Nephron (organoid): Measurements from ENCODE around the gene IRAK1.

Source experiments
- H3K27ac Mint-ChIP-seq, 3 experiments: 2 replicates each; pipeline ENCODE4 v1.8.0; 2020; ENCODE audit warnings: mixed read lengths in 3 of 3, mild to moderate bottlenecking in 2 of 3, moderate library complexity in 1 of 3
- H3K27me3 Mint-ChIP-seq: 2 replicates; pipeline ENCODE4 v1.8.0; 2021; ENCODE audit warnings: low read depth, mild to moderate bottlenecking, moderate library complexity, mixed read lengths
- H3K36me3 Mint-ChIP-seq: 2 replicates; pipeline ENCODE4 v1.8.0; 2020; ENCODE audit warnings: low read depth, mixed read lengths
- H3K4me1 Mint-ChIP-seq: 2 replicates; pipeline ENCODE4 v1.8.0; 2020; ENCODE audit warnings: mixed read lengths
- H3K4me3 Mint-ChIP-seq, 3 experiments: 2 replicates each; pipeline ENCODE4 v1.8.0; 2020; ENCODE audit warnings: mild to moderate bottlenecking in 3 of 3, mixed read lengths in 3 of 3, moderate library complexity in 2 of 3
- H3K9me3 Mint-ChIP-seq: 2 replicates; pipeline ENCODE4 v1.8.0; 2020; ENCODE audit warnings: mixed read lengths
- TF ChIP-seq, protein P1 (sequence below), 3 experiments: fragments of 200-600 bp; sonication (generic); IDR thresholded peaks; one replicate each; pipeline ENCODE4 v1.5.0; 2021; ENCODE audit warnings: antibody characterized with exemption in 3 of 3; ENCODE audit not compliant: unreplicated experiment in 3 of 3

IRAK1 gene

DNA sequence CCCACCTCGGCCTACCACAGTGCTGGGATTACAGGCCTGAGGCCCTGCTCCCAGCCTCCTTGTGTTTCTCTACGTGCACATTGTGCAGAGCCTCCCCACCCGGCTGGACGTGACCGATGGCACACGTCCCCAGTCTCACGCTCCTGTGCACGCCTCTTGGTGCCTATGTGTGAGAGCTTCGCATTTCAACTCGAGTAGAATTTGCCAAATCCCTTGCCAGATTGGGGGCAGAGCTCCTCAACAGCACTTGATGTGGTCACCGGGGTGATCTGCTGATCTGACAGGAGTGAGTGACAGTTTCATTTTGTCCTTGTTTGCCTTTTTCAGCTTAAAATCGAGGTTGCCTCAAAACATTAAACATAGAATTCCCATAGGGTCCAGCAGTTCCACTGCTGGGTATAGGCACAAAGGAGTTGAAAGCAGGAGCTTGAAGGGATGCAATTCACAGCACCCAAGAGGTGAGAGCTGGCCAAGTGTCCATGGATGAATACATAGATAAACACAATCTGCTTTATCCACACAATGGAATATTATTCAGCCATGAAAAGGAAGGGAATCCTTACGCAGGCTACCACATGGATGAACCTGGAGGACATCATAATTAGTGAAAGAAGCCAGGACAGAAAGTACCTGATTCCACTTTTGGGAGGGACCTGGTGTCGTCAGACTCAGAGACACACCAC, 29.6 kb downstream of the IRAK1 start:
- TF ChIP-seq, protein P1, sequence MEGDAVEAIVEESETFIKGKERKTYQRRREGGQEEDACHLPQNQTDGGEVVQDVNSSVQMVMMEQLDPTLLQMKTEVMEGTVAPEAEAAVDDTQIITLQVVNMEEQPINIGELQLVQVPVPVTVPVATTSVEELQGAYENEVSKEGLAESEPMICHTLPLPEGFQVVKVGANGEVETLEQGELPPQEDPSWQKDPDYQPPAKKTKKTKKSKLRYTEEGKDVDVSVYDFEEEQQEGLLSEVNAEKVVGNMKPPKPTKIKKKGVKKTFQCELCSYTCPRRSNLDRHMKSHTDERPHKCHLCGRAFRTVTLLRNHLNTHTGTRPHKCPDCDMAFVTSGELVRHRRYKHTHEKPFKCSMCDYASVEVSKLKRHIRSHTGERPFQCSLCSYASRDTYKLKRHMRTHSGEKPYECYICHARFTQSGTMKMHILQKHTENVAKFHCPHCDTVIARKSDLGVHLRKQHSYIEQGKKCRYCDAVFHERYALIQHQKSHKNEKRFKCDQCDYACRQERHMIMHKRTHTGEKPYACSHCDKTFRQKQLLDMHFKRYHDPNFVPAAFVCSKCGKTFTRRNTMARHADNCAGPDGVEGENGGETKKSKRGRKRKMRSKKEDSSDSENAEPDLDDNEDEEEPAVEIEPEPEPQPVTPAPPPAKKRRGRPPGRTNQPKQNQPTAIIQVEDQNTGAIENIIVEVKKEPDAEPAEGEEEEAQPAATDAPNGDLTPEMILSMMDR (IDR thresholded peaks at IDR 0.05; ENCODE audit: unreplicated experiment in 3 of 3), result no peak
- no peak overlapping the region for H3K4me3 Mint-ChIP-seq
- no peaks in the 10 kb centered on the region for H3K36me3 Mint-ChIP-seq
- H3K27me3 Mint-ChIP-seq, result no peaks in the 10 kb centered on the region
- H3K9me3 Mint-ChIP-seq, result peaks cover 5% of the 10 kb centered on the region
- H3K27ac Mint-ChIP-seq, result no peak overlapping the region
- no peaks in the 10 kb centered on the region for H3K4me1 Mint-ChIP-seq

DNA sequence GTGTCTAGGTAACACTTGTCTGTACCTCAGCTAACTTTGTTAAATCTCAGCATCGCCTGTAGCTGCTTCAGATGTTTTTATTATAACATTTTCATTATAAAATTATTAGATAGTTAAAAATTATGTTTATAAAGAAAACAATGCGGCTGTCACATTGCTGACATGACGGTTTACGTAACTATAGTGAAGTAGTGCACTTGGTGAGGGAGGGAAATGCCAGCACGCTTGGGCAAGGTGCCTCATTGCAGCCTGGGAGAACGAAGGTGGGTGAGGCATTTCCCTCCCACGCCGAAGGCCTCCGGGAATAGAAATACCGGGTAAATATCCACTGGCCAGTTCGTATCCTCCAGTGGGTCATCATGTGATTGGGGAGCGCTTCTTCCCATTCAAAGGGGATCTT, 31.2 kb downstream of the IRAK1 start:
- H3K27me3 Mint-ChIP-seq, result no peaks in the 10 kb centered on the region
- no peaks in the 10 kb centered on the region for H3K36me3 Mint-ChIP-seq
- H3K27ac Mint-ChIP-seq, result peak overlapping the region in 1 of 3 experiments; percentile 57
- no peaks in the 10 kb centered on the region for H3K4me1 Mint-ChIP-seq
- TF ChIP-seq, protein P1 (IDR thresholded peaks at IDR 0.05; ENCODE audit: unreplicated experiment in 3 of 3), result no peak
- peaks cover 5% of the 10 kb centered on the region for H3K9me3 Mint-ChIP-seq
- no peak overlapping the region for H3K4me3 Mint-ChIP-seq

DNA sequence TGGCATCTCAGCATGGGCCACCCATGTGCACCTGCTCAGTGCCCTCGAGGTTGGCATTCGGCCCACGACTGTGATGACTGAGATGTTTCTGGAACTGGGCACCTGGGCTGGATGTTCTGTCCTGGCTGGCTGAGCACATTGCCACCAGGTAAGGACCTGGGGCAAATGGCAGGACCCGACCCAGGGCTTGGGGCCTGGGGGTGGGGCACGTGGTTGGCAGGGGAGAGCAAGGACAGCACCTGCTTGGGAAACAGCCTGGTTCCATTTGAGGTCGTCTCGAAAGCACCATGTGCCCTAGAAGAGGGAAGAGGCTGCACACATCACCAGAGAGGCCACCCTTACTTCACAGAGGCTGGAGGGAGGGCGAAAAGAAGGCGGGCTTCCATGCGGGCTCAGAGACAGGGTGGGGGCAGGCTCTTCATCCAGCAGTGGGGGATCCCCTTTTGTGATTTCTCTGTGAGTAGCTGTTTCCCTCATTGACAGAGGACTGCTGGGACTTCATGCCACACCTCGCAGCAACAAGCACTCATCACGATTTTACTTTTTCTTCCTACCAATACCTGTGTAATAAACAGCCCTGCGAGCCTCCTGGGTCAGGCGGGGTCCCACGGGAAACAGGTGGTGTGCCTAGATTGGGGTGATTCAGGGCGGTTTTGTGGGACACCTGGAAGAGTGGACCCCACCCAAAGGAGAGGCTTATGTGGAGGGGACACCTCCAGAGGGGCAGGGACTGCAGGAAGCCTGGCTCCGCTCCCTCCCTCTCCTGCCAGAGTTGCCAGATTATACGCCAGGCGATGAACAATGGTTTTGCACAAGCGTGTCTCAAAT, 35.1 kb downstream of the IRAK1 start:
- no peaks in the 10 kb centered on the region for H3K27me3 Mint-ChIP-seq
- TF ChIP-seq, protein P1 (IDR thresholded peaks at IDR 0.05; ENCODE audit: unreplicated experiment in 3 of 3), result no peak
- no peak overlapping the region for H3K4me3 Mint-ChIP-seq
- no peak overlapping the region for H3K27ac Mint-ChIP-seq
- H3K4me1 Mint-ChIP-seq, result no peaks in the 10 kb centered on the region
- no peaks in the 10 kb centered on the region for H3K9me3 Mint-ChIP-seq
- H3K36me3 Mint-ChIP-seq, result peaks cover 15% of the 10 kb centered on the region

DNA sequence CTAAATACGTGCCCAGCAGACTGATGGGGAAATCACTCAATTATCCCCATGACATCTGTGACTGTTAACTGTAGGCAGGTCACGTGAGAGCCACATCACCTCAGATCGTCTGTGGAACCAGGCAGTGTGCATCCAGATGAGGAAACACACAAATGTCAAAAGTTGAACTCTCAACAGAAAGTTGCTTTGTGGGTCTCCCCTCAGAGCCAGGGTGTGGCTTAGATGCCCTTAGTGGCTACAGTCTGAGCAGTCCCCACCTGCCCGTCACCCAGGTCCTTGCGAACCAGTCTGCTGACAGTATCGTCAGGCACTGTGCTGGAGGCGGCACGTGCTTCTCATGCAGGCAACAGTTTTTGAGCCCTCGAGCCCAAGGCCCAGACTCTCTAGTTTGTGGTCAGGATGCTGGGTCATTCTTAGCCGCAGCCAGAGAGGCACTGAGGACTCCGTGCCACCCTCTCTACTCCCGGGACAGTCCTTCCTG, 36.3 kb downstream of the IRAK1 start:
- no peak overlapping the region for H3K27ac Mint-ChIP-seq

DNA sequence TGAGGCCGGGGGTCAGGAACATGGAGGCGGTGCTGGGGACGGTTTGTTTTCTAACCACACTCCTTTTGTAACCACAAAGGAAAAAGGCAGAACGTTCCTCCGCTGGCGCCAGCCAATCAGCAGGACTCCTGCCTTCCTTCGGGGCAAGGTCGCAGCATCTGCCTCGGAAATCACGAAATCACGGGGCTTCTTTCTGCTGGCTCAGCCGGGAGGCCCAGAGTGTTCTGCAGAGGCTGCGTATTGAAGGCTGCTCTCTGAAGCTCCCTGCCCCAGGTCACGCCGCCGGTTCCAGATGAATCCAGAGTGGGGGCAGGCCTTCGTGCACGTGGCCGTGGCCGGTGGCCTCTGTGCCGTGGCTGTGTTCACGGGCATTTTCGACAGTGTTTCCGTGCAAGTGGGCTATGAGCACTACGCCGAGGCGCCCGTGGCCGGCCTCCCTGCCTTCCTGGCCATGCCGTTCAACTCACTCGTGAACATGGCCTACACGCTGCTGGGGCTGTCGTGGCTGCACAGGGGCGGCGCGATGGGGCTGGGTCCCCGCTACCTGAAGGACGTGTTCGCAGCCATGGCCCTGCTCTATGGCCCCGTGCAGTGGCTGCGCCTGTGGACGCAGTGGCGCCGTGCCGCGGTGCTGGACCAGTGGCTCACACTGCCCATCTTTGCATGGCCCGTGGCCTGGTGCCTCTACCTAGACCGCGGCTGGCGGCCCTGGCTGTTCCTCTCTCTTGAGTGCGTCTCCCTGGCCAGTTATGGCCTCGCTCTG, 37.8 kb downstream of the IRAK1 start:
- TF ChIP-seq, protein P1 (IDR thresholded peaks at IDR 0.05; ENCODE audit: unreplicated experiment in 3 of 3), result no peak
- Mint-ChIP-seq H3K27ac (peak overlapping the region; percentile 48 to 82 (median 50)), H3K9me3 (no peaks in the 10 kb centered on the region), H3K4me1 (no peaks in the 10 kb centered on the region), H3K4me3 (no peak overlapping the region), H3K36me3 (peaks cover 15% of the 10 kb centered on the region), H3K27me3 (no peaks in the 10 kb centered on the region)

More for the DNA sequence above, 36.3 kb downstream of the IRAK1 start:
- Mint-ChIP-seq H3K9me3 (no peaks in the 10 kb centered on the region), H3K4me3 (no peak overlapping the region), H3K27me3 (no peaks in the 10 kb centered on the region), H3K36me3 (peaks cover 15% of the 10 kb centered on the region), H3K4me1 (no peaks in the 10 kb centered on the region)
- TF ChIP-seq, protein P1 (IDR thresholded peaks at IDR 0.05; ENCODE audit: unreplicated experiment in 3 of 3), result no peak
